Esophagus muscularis mucosa (tissue), 4 donors: ENCODE data around the gene ADRA1B. TPM values are rescaled to one million over a fixed set of nuclear protein-coding genes. Genes with fewer than 3 reads are reported as not detected.

Experiments used
- DNase-seq: peaks from one replicate; pipeline ENCODE4 v3.0.0-alpha.2; 2017; ENCODE audit errors: extremely low spot score
- H3K27ac ChIP-seq, 4 donors: fragments of 200-600 bp; sonication (generic); replicated peaks in 1 of 4; 1 replicate in 3 of 4; 2 replicates in 1 of 4; pipeline ENCODE4 v1.5.1; 2016 to 2019; ENCODE audit warnings: mild to moderate bottlenecking in 1 of 4
- H3K27me3 ChIP-seq, 4 donors: fragments of 200-600 bp; sonication (generic); one replicate each; pipeline versions ENCODE4 v1.5.1 to v1.6.0; 2016 to 2019
- H3K36me3 ChIP-seq, 4 donors: fragments of 200-600 bp; sonication (generic); one replicate each; pipeline ENCODE4 v1.5.1; 2016 to 2019
- H3K4me1 ChIP-seq, 4 donors: fragments of 200-600 bp; sonication (generic); one replicate each; pipeline ENCODE4 v1.5.1; 2016 to 2019
- H3K4me3 ChIP-seq, 4 donors: fragments of 200-600 bp; sonication (generic); 1 replicate in 2 of 4; 2 replicates in 2 of 4; pipeline ENCODE4 v1.5.1; 2016 to 2019; ENCODE audit warnings: mild to moderate bottlenecking in 4 of 4, moderate library complexity in 1 of 4
- H3K9me3 ChIP-seq, 4 donors: fragments of 200-600 bp; sonication (generic); 1 replicate in 3 of 4; 2 replicates in 1 of 4; pipeline ENCODE4 v1.5.1; 2016 to 2019
- CTCF ChIP-seq, 3 experiments: fragments of 200-600 bp in 2 of 3; fragments of 450-650 bp in 1 of 3; sonication (generic) in 2 of 3; IDR thresholded peaks; one replicate each; pipeline ENCODE4 v1.5.1; 2017 to 2019; ENCODE audit warnings: antibody characterized with exemption in 3 of 3, mild to moderate bottlenecking in 2 of 3, moderate library complexity in 1 of 3
- EP300 ChIP-seq: sonication (generic); formaldehyde crosslinking; IDR thresholded peaks from one replicate; pipeline ENCODE4 v1.6.1; 2017; ENCODE audit warnings: antibody characterized with exemption
- POLR2A ChIP-seq: fragments of 450-650 bp; IDR thresholded peaks from one replicate; pipeline ENCODE4 v1.6.1; 2017; ENCODE audit warnings: antibody characterized with exemption, moderate library complexity, mild to moderate bottlenecking, low read depth
- POLR2AphosphoS5 ChIP-seq, 2 donors: sonication (generic); formaldehyde crosslinking; IDR thresholded peaks; one replicate each; pipeline ENCODE4 v1.6.1; 2017; ENCODE audit warnings: antibody characterized with exemption in 2 of 2
- WGBS: methylation state at CpG from one replicate; pipeline ENCODE4 v1.1.5; 2018; 5-methylcytosine and 5-hydroxymethylcytosine counted together
- intact Hi-C: fragments of 100-400 bp; cut with DNase I; formaldehyde crosslinking; loops from one replicate; pipeline ENCODE4 v1.15.1; 2023
- total RNA-seq, 4 donors: library from RNA; depleted of rRNA; stranded (reverse); fragments of >200 nt; gene quantifications; one replicate each; pipeline versions ENCODE4 v1.1.0 to v1.2.1, GENCODE V29; 2016

ADRA1B gene
- total RNA-seq, 4 donors from 2014 or later = 1.7 to 3.2 (median 2.6) TPM

- no peak for TF ChIP-seq CTCF (IDR thresholded peaks at IDR 0.05)
- no peak for TF ChIP-seq EP300
- TF ChIP-seq POLR2A = no peak
- TF ChIP-seq POLR2AphosphoS5 (IDR thresholded peaks at IDR 0.05) = no peak
- intact Hi-C loops = no loop called here
- 75% methylated on average over 4 of the region's 4 CpGs for WGBS
- Histone ChIP-seq H3K4me1 (no peaks in the 10 kb centered on the region), H3K27ac (no peak overlapping the region), H3K9me3 (no peaks in the 10 kb centered on the region), H3K4me3 (no peak overlapping the region), H3K27me3 (peaks cover 0 to 14% (median 0%) of the 10 kb centered on the region in 4 donors), H3K36me3 (no peaks in the 10 kb centered on the region)
- DNase-seq = no peak
Observed at GRCh38 chr5:159899067-159900049, 16.9 kb upstream of the ADRA1B start.

GRCh38 chr5:159901308-159901707 is 15.0 kb upstream of the ADRA1B start:
- TF ChIP-seq POLR2A (no peak), POLR2AphosphoS5 (IDR thresholded peaks at IDR 0.05) (no peak), CTCF (IDR thresholded peaks at IDR 0.05) (no peak), EP300 (no peak)
- no peaks in the 10 kb centered on the region for H3K4me1 ChIP-seq
- WGBS = 61% methylated on average over 1 of the region's 1 CpG

DNA sequence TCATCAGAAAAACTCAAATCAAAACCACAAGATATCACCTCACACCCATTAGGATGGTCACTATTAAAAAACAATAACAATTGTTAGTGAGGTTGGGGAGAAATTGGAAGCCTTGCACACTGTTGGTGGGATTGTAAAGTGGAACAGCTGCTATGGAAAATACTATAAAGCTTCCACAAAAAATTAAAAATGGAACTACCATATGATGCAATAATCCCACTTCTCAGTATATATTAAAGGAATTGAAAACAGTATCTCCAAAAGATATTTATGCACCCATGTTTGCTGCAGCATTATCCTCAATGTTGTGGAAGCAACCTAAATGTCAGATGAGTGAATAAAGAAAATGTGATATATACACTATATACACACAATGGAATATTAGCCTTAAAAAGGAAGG is 14.5 kb upstream of the ADRA1B start:
- intact Hi-C loops = no loop called here
- TF ChIP-seq POLR2AphosphoS5 (IDR thresholded peaks at IDR 0.05) (no peak), EP300 (no peak), POLR2A (no peak), CTCF (IDR thresholded peaks at IDR 0.05) (no peak)

More at GRCh38 chr5:159901308-159901707, 15.0 kb upstream of the ADRA1B start:
- intact Hi-C loops = no loop called here
- Histone ChIP-seq H3K27me3 (peaks cover 0 to 14% (median 0%) of the 10 kb centered on the region in 4 donors), H3K36me3 (no peaks in the 10 kb centered on the region), H3K4me3 (no peak overlapping the region), H3K27ac (no peak overlapping the region), H3K9me3 (no peaks in the 10 kb centered on the region)
- DNase-seq = no peak

GRCh38 chr5:159902444-159903121 is 13.7 kb upstream of the ADRA1B start:
- H3K27me3 ChIP-seq = peaks cover 0 to 10% (median 0%) of the 10 kb centered on the region in 4 donors
- H3K4me3 ChIP-seq = no peak overlapping the region
- WGBS = 69% methylated on average over 5 of the region's 8 CpGs
- no peak overlapping the region for H3K27ac ChIP-seq
- no peak for TF ChIP-seq CTCF (IDR thresholded peaks at IDR 0.05)
- no peak for TF ChIP-seq POLR2AphosphoS5 (IDR thresholded peaks at IDR 0.05)
- TF ChIP-seq POLR2A = no peak
- no peak for TF ChIP-seq EP300
- intact Hi-C loops = no loop called here
- H3K9me3 ChIP-seq = no peaks in the 10 kb centered on the region
- DNase-seq = no peak
- no peaks in the 10 kb centered on the region for H3K36me3 ChIP-seq
- no peaks in the 10 kb centered on the region for H3K4me1 ChIP-seq

More for the DNA sequence above, 14.5 kb upstream of the ADRA1B start:
- no peaks in the 10 kb centered on the region for H3K4me1 ChIP-seq
- H3K27ac ChIP-seq = no peak overlapping the region
- no peaks in the 10 kb centered on the region for H3K9me3 ChIP-seq
- no peak overlapping the region for H3K4me3 ChIP-seq
- DNase-seq = no peak
- H3K36me3 ChIP-seq = no peaks in the 10 kb centered on the region
- H3K27me3 ChIP-seq = peaks cover 0 to 13% (median 0%) of the 10 kb centered on the region in 4 donors
